Endothelial cell (in vitro differentiated cells): ENCODE results near the gene ASCL5. TPM values are rescaled to one million over a fixed set of nuclear protein-coding genes. Genes with fewer than 3 reads are reported as not detected.

Experiments
- DNase-seq: peaks from one replicate; pipeline ENCODE4 v3.0.0; 2021; ENCODE audit warnings: low spot score
- H3K27ac Mint-ChIP-seq: one replicate; pipeline ENCODE4 v1.8.0; 2021; ENCODE audit warnings: mixed read lengths, inconsistent platforms; ENCODE audit not compliant: unreplicated experiment
- H3K27me3 Mint-ChIP-seq: one replicate; pipeline ENCODE4 v1.8.0; 2021; ENCODE audit warnings: mild to moderate bottlenecking, moderate library complexity, mixed read lengths, inconsistent platforms; ENCODE audit not compliant: unreplicated experiment
- H3K36me3 Mint-ChIP-seq: one replicate; pipeline ENCODE4 v1.8.0; 2021; ENCODE audit warnings: mild to moderate bottlenecking, low read depth, mixed read lengths, inconsistent platforms; ENCODE audit not compliant: unreplicated experiment
- H3K4me1 Mint-ChIP-seq: one replicate; pipeline ENCODE4 v1.8.0; 2021; ENCODE audit warnings: mild to moderate bottlenecking, mixed read lengths, inconsistent platforms; ENCODE audit not compliant: unreplicated experiment
- H3K4me3 Mint-ChIP-seq: one replicate; pipeline ENCODE4 v1.8.0; 2021; ENCODE audit warnings: mild to moderate bottlenecking, mixed read lengths, inconsistent platforms; ENCODE audit not compliant: unreplicated experiment
- H3K9me3 Mint-ChIP-seq: one replicate; pipeline ENCODE4 v1.8.0; 2021; ENCODE audit warnings: mixed read lengths, inconsistent platforms; ENCODE audit not compliant: unreplicated experiment
- CTCF ChIP-seq: fragments of 200-600 bp; sonication (generic); IDR thresholded peaks from one replicate; pipeline ENCODE4 v1.5.0; 2021; ENCODE audit warnings: antibody characterized with exemption; ENCODE audit not compliant: unreplicated experiment
- total RNA-seq: library from RNA; stranded (reverse); fragmentation: NEBNext Ultra II Directional; extraction: Animal tissue kit (Norgen Biotek cat#: 25700); gene quantifications from one replicate; pipeline ENCODE4 v1.2.1, GENCODE V29; 2021; ENCODE audit not compliant: unreplicated experiment

The ASCL5 gene
- total RNA-seq, 1 donor from 2014 or later: not detected

GRCh38 chr1:201115390-201115937, 11.5 kb downstream of the ASCL5 start:
- no peak for TF ChIP-seq CTCF
- H3K27me3 Mint-ChIP-seq: peaks cover 19% of the 10 kb centered on the region
- no peak for DNase-seq
- no peaks in the 10 kb centered on the region for H3K9me3 Mint-ChIP-seq
- H3K4me3 Mint-ChIP-seq: no peak overlapping the region
- peaks cover 8% of the 10 kb centered on the region for H3K4me1 Mint-ChIP-seq
- no peaks in the 10 kb centered on the region for H3K36me3 Mint-ChIP-seq
- H3K27ac Mint-ChIP-seq: no peak overlapping the region

GRCh38 chr1:201114245-201115131, 12.5 kb downstream of the ASCL5 start:
- Mint-ChIP-seq H3K27ac (no peak overlapping the region), H3K27me3 (peaks cover 19% of the 10 kb centered on the region), H3K36me3 (no peaks in the 10 kb centered on the region), H3K4me3 (peak overlapping the region; percentile 47), H3K9me3 (no peaks in the 10 kb centered on the region), H3K4me1 (peaks cover under 1% of the 10 kb centered on the region)
- peak; percentile 92 for DNase-seq
- TF ChIP-seq CTCF: peak; percentile 54

- TF ChIP-seq CTCF: no peak
- Mint-ChIP-seq H3K4me1 (no peaks in the 10 kb centered on the region), H3K27ac (peak overlapping the region; percentile 24), H3K36me3 (no peaks in the 10 kb centered on the region), H3K9me3 (no peaks in the 10 kb centered on the region), H3K27me3 (peaks cover 19% of the 10 kb centered on the region), H3K4me3 (no peak overlapping the region)
- no peak for DNase-seq
Observed at GRCh38 chr1:201113451-201114244, 13.3 kb downstream of the ASCL5 start.

GRCh38 chr1:201112926-201113325, 14.1 kb downstream of the ASCL5 start:
- peak overlapping the region; percentile 24 for H3K27ac Mint-ChIP-seq
- peaks cover 24% of the 10 kb centered on the region for H3K27me3 Mint-ChIP-seq
- no peak for DNase-seq
- H3K9me3 Mint-ChIP-seq: no peaks in the 10 kb centered on the region
- H3K4me1 Mint-ChIP-seq: no peaks in the 10 kb centered on the region
- H3K4me3 Mint-ChIP-seq: no peak overlapping the region
- TF ChIP-seq CTCF: no peak
- H3K36me3 Mint-ChIP-seq: no peaks in the 10 kb centered on the region
